Measurements from ENCODE around the gene TC2N.
"Not testable (repeated sequence)": the region's sequence is repeated elsewhere in the genome, so short reads cannot be mapped to it uniquely, and the experiment has no call there.

TC2N gene

GRCh38 chr14:91889477-91890211, 22.3 kb upstream of the TC2N start:
- peak; percentile 80 for DNase-seq (ENCODE audit: low spot score)

DNA sequence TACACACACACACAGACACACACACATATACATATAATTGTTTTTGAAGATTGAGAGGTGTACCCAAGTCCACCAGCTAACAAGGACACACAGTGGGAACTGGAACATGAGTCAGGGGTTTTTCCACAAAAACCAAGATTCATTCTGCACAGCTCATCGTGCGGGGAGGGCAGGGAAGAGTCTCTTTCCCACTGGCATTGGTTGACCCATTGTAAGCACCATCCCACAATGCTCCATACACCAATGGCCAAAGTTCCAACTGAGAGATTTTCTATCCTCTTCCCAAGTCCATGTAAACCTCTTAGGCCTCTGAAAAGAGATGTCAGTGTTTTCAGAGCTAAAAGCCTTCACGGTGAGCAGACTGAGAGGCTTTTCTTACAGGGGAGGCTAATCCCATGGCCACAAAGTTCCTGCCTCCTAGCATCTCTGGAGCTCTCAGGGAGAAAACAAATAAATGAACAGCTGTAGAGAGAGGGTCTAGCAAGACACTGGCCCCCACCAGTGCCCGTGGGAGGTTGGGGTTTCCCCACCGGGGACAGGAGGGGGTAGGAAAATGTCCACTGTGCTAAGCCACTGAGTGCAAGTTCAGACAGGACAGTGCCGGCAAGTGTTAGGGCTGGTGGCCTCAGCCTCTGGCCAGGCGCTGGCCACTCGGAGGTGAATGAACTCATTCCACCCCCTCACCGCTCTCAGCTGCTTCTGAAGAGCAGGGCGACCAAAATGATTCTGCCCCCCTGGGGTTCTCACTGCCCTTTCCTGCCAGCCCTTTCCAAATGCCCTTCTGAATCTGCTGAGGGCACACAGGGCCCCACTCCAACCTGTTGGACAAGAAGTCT, 21.5 kb upstream of the TC2N start:
- DNase-seq (ENCODE audit: low spot score) = no peak

- no peak for DNase-seq (ENCODE audit: low spot score)
These were observed 19.6 kb upstream of the TC2N start for GRCh38 chr14:91886961-91887360.

DNA sequence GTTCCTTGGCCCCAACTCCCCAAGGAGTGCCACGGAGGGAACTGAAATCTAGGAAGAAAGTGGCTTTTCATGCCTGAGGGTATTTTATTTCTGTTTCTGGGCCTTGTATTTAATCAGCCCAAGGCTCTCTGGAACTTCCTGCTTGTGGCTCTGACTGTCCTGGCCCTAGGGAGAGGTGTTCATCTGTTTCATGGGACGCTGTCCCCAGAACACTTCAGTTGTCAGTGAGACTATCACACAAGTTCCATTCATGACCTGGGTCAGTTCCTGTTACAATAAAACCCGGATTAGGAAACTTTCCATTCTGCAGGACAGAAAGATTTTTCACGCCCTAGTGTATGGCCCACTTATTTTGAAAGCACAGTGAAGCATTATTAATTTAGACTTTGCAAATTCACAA, 18.5 kb upstream of the TC2N start:
- DNase-seq (ENCODE audit: low spot score) = no peak

GRCh38 chr14:91885113-91885712, 17.9 kb upstream of the TC2N start:
- no peak for DNase-seq (ENCODE audit: low spot score)

DNA sequence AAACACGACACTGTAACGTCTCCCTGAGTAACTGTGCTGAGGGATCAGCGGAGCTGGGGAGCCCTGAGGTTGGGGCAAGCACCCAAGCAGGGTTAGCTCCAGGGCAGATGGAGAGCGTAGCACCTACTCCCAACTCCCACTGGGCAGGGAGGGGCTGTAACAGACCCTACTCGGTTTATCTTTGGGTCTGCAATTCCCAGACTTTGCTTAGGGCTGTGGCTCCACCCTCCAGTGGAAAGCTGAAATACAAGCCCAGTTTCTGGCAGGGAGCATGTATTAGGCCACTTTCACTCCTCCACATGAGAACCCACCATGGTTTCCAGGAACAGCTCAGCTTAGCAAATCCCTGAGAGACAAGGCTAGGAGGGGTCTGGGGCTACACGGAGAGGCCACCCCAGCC, 17.3 kb upstream of the TC2N start:
- no peak for DNase-seq (ENCODE audit: low spot score)

DNA sequence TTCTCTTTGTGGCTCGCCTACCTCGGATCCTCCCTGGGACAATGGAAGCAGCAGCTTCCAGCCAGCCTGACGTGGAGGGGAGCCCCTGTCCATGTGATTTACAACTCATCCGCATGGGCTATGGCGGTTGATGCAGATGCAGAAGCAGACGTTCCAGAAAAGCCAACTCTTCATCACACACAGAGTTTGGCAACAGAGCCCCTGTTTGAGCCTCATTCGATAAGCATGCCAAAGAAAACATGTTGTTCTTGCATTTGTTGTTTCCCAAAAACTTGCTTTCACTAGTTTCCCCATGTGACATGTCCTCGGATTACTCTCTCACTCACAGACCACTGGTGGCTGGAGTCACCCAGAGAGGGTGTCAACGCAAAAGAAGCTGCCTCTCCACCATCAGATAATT, 16.4 kb upstream of the TC2N start:
- no peak for DNase-seq (ENCODE audit: low spot score)

- DNase-seq (ENCODE audit: low spot score) = no peak
These were observed 15.4 kb upstream of the TC2N start for GRCh38 chr14:91882776-91883175.

DNA sequence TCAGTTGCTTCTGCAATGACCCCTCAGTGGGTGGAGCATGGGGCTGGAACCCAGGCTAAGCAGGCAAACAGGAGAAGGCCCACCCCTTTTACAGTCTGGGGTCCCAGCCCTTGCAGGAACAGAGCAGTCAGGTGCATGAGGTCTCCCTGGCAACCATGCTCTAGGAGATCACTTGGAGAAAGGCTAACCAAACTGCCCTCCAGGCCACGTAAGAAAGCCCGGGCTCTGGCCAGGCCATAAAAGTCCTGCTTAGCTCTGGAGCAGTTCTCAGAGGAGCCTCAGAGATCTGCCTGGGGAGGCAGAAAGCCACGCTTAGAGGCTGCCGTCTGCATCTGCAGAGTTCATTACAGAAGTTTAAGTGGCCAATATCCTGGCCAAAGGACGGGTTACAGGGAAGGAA, 15.0 kb upstream of the TC2N start:
- no peak for DNase-seq (ENCODE audit: low spot score)

GRCh38 chr14:91879196-91879595, 11.9 kb upstream of the TC2N start:
- DNase-seq (ENCODE audit: low spot score) = no peak

DNA sequence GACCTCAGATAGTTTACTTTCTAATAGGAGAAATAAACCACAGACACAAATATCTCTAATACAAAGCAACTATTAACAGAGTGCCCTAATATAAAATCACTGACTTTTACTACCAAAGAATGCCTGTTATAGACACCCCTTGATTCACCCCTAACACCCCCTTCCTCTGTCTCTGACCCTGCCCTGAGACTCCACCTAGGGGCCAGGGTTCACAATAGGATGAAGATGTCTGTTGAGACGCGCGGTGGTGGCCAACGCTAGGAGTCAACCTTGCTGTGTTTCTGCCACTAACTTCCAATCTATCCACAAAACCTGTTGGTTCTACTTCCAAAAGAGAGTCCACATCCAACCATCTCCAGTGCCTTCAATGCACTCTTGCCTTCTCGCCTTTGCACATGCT, 10.9 kb upstream of the TC2N start:
- DNase-seq (ENCODE audit: low spot score) = no peak

- DNase-seq (ENCODE audit: low spot score) = no peak
These were observed 10.1 kb upstream of the TC2N start for GRCh38 chr14:91877376-91877915.

- no peak for DNase-seq (ENCODE audit: low spot score)
These were observed 9.2 kb upstream of the TC2N start for GRCh38 chr14:91876492-91876891.

GRCh38 chr14:91875525-91876286, 8.4 kb upstream of the TC2N start:
- DNase-seq (ENCODE audit: low spot score) = no peak

- DNase-seq (ENCODE audit: low spot score) = no peak
These were observed 6.4 kb upstream of the TC2N start for GRCh38 chr14:91873471-91874415.

DNA sequence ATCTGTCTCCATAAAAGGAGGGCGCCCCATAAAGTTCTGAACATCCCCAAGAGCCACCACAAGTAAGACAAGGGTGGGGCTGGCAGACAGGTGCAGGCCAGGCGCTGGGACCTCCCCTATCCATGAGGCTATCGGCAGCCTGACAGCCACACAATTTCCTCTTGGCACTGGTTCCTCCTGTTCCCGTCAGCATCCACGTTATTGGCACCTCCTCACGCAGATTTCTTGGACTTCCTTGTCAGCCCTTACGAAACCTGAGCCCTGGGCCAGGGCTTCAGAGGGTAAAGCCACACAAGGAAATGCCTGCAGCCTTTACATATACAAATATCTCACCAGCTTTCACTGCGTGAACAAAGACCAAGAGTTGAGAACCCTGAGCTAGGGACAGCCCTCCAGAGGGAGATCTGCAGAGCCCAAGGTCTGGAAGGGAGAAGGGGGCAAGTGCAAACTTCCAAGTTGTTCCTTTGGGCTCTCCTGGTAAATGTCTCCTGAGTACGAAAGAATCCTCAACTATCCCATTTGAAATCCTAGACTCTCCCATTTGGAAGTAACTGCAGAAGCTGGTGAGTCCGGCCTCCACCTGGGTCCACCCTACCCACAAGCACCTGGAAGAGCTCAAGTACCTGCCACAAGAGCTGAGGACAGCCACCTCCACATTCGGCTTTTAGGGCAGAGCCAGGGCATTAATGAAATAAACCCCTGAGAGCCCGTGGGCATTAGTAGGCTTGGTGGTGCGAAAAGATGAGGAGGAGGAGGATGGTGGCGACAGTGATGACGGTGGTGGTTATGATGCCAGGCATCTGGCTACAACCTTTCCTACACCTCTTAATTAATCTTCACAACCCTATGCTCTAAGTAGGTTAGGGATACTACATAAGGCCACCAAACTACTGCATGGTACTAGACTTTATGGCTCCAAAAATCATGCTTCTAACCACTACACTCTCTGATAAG, 5.5 kb upstream of the TC2N start:
- no peak for DNase-seq (ENCODE audit: low spot score)

- no peak for DNase-seq (ENCODE audit: low spot score)
These were observed 4.7 kb upstream of the TC2N start for GRCh38 chr14:91872011-91872501.

DNA sequence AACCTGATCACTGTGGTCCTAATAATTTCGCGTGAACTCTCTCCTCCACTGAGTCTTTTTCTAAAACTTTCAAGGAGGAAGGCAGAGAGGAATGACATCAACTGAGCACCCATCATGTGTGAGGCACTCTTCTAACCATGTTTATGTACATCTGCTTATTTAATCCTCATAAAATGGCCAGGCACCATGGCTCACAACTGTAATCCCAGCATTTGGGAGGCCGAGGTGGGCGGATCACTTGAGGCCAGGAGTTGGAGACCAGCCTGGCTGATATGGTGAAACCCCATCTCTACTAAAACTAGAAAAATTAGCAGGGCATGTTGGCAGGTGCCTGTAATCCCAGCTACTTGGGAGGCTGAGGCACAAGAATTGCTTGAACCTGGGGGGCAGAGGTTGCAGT, 4.1 kb upstream of the TC2N start:
- DNase-seq (ENCODE audit: low spot score) = not testable (repeated sequence)

DNA sequence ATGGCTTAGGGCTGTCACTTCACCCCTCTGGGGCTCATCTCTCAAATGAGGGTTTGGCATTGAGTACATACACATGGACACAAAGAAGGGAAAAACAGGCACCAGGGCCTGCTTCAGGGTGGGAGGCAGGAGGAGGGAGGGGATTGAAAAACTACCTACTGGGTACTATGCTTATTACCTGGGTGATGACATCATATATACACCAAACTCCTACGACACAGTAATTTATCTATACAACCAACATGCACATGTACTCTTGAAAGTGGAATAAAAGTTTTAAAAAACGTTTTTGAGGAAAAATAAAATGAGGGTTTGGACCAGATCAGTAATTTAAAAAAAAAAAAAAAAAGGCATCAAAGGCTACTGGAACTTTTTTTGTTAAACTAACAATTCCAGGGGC, 3.6 kb upstream of the TC2N start:
- no peak for DNase-seq (ENCODE audit: low spot score)

DNA sequence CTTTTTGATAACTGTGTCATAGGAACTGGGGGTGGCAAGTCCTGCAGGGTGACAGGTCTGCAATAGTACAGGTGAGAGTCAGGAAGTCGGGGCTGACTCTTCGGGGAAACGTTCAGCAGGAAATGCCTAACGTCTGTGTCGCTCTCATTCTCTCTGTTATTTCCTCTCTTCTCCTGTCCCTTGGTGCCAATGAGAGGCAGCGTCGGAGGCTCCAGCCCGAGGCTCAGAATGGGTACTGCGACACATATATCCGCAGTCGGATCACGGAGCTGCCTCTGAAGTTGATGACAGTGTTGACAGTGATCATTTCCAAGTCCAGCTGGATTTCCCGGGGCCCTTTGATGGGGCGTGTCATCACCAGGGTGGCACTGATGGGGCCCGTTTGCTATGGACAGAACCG, 2.7 kb upstream of the TC2N start:
- no peak for DNase-seq (ENCODE audit: low spot score)

All from D341Med (cell line).